IPS-15b (cell line): ENCODE data around the gene SPSB1.

ENCODE experiments used
- H3K27me3 ChIP-seq: one replicate; pipeline ENCODE4 v1.6.1; 2013; ENCODE audit warnings: low read length; ENCODE audit not compliant: control insufficient read depth, insufficient read depth
- H3K36me3 ChIP-seq: one replicate; pipeline ENCODE4 v1.6.1; 2013; ENCODE audit warnings: low read length; ENCODE audit not compliant: control insufficient read depth, insufficient read depth
- H3K4me1 ChIP-seq: one replicate; pipeline ENCODE4 v1.6.1; 2013; ENCODE audit warnings: mild to moderate bottlenecking, low read length; ENCODE audit not compliant: control insufficient read depth, insufficient read depth
- H3K4me3 ChIP-seq: one replicate; pipeline ENCODE4 v1.5.1; 2013; ENCODE audit warnings: low read depth, low read length
- H3K9ac ChIP-seq: one replicate; pipeline ENCODE4 v1.6.1; 2013; ENCODE audit warnings: low read depth, mild to moderate bottlenecking, low read length
- H3K9me3 ChIP-seq: one replicate; pipeline ENCODE4 v1.6.1; 2013; ENCODE audit warnings: mild to moderate bottlenecking, low read length; ENCODE audit not compliant: control insufficient read depth, insufficient read depth

The SPSB1 gene

DNA sequence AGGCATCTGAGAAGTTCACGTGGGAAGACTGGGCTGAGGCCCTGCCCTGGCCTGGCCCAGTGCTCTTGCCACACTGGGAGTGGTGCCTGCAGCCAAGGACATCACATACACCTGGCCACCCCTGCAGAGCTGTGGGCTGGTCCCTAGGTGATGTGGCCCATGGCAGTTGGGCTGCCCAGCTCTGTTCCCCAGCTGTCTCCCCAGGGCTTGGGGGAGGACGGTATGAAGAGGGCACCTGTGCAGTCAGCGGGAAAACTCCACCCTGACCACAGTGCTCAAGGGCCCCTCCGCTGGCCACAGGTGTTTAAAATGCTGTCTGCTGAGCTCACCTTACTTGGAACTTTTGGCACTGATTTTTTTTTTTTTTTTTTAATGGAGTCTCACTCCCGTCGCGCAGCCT lies 126.2 kb downstream of the SPSB1 start:
- Histone ChIP-seq H3K4me1 (no peaks in the 10 kb centered on the region), H3K9me3 (no peaks in the 10 kb centered on the region), H3K4me3 (no peak overlapping the region)

More for the DNA sequence above, 126.2 kb downstream of the SPSB1 start:
- Histone ChIP-seq H3K27me3 (no peaks in the 10 kb centered on the region), H3K36me3 (no peaks in the 10 kb centered on the region), H3K9ac (no peak overlapping the region)
